Measurements from ENCODE around the gene JAK3.

JAK3 gene

DNA sequence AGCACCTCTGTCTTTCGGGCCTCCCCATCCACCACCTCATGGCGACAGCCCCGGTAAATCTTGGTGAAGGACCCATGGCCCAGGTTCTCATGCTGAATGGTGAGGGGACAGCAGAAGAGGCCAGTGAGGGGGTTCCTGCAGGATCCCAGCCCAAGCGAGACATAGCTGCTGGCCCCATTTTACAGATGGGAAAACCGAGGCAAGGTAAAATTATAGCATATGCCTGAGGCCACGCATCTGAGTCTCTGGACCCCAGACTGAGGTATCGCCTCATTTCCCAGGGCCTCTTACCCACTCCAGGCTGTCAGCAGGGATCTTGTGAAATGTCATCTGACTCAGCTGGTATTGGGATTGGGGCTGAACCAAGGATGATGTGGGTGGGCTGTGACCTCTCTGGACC, 9.8 kb downstream of the JAK3 start:
- no peak for DNase-seq

DNA sequence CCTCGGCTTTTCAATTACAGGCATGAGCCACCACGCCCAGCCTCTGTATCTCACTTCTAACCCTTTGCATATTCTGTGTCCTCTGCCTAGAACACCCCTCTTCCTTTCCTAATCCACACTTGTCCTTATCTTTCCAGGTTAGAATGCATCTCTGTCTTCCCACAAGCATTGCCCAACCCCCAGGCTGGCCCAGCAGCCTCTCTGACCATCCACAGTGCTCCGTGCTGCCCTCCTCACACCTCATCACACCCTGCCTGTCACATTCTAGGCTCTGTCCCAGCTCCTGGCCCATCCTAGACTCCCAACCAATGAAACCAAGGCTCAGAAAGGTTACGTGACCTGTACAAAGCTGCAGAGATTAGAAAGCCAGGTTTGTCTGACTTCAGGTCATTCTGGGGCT, 11.3 kb downstream of the JAK3 start:
- DNase-seq, result no peak

DNA sequence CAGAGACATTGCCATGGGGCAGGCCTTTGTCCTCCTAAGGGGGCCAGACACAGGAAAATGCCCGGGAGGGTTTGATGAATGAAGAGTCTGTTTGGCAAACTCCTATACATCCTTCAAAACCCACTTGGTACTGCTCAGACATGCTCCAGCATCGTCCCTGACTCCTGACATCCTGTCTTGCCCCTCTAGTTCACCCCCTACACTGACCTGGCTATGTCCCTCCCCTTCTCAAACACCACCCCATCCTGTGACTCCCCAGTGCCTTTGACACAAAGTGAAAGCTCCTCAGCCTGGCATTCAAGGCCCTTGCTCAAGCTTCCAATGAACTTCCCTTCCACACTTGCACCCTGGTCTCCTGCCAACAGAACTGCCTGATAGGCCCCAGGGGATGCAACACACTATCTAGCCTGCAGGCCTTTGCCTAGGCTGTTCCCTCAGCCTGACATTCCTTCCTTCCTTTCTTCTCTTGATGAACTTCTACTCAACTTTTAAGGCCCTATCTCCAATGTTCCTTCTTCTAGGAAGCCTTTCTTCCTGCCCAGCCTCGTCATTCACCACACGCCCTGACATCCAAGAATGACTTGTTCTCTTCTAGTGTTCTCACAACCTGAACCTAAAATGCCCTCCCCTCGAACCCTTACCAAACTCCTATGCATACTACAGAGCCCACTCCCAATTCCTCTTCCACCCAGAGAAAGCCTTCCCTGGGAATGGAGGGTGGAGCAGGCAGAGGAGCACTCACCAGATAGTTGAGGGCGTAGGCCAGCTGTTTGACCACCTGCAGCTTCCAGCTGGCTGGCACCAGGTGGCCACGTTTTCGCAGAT, 12.4 kb downstream of the JAK3 start:
- DNase-seq, result no peak

DNA sequence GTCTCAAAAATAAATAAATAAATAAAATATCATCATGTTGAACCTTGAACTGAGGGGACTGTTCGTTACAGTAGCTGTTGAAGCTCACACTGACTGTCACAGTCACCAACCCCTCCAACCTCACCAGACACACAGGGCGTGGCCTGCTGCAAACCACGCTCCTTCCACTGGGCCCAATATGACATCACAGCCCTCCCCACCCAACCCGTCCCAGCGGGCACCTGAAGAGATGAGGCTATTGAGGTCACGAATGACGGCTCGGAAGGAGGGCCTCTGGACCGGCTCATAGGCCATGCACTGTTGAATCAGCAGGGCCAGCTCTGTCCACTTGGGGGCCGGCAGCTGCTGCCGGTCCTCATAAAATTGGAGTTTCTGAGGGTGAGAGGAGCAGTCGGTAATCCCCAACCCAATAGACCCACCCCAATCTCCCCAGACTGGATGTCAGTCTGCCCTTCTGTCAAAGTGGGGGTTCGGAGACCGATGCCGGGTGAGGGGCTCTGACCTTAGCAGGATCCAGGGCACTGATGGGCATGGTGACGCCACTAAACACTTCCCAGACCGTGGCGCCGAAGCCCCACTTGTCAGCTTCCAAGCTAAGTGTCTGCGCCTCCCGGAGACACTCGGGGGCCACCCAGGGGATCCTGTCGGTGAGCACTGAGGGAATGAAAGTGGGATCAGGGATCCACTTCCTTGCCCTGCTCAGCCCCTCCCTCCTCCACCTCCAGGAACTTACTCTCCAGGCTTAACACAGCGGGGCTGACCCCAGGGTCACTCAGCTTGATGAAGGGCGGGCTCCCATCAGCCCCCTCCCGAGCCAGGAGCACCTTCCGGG, 13.2 kb downstream of the JAK3 start:
- no peak for DNase-seq

DNA sequence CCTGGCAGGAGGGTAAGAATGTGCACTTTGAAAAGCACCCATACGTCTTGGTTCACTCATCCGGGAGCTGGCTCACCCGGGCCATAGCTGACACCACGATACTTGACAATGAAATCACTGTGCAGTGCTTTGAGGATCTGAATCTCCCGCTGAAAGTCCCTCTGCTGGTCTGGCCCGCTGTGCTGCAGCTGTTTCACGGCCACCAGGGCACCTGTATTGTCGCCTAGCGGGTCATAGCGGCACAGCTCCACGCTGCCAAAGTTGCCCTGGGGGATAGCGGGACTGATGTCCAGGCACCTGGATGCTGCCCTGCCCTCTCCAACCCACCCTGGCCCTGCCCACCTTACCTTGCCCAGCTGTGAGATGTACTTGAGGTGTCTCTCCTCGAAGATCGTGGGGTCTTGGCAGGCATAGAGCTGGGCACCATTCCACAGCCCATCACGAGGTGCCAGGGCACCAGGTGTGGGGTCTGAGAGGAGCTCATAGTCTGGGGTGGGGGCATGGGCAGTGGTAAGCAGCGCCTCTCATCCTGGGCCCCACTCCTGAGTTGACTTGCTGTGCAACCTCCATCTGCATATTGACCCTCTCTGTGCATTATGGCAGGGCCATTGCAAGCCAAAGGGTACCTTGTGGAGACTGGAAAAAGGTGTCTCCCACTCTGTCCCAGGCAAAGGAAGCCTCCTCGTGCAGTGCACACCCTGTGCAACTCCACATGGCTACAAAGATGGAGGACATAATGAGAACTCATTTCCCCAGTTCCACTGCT, 15.2 kb downstream of the JAK3 start:
- no peak for DNase-seq

DNA sequence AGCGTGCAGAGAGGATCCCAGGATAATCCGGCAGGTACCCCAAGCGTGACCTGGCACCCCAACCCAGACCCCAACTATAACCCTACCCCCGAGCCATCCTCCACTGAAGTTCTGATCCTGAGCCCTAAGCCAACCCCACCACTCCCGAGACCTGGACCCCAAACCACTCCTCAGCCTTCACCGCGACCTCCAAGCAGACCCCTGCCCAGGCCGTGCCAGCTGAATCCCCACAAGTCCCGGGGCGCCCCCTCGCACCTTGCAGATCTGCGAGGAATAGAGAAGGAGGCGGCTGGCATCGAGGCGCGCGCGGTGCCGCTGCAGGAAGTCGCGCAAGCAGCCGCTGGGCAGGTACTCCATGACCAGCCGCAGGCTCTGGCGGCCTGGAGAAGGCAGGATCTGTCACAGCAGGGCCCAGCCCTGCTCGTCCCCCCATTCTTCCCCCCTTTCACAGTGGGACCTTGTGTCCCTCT, 16.3 kb downstream of the JAK3 start:
- DNase-seq, result no peak

DNA sequence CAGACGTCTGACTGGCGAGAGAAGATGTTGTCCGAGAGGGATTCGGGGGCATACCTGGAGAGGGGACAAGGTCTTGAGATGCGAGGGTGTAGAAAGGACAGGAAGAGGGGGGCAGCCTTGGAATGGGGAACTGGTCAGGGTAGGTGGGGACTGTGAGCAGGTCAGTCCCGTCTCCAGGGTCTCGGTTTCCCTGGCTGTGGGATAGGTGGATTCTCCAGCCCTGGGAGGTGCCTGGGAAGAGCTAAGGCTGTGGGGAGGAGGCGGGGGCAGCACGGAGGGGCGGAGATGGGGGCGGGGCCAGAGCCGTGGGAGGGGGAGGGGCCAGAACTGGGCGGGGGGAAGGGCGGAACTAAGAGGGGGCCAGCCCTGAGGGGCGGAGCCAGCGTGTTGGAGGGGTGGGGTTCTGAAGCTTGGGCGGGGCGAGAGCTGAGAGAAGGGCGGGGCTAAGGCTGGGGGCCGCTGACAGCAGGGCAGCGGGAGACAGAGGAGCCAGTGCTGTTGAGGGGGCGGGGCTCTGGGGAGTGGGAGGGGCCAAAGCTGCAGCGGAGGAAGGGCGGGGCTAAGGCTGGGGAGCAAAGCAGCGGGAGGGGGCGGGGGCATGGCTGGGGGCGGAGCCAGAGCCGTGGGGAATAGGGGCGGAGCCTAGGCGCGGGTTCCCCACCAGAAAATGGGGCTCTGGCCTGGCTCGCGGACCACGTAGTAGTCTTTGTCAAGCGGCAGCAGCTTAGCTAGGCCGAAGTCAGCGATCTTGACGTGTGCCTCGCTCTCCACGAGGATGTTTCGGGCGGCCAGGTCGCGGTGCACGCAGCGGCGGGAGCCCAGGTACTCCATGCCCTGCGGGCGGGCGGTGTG, 17.0 kb downstream of the JAK3 start:
- DNase-seq, result no peak

DNA sequence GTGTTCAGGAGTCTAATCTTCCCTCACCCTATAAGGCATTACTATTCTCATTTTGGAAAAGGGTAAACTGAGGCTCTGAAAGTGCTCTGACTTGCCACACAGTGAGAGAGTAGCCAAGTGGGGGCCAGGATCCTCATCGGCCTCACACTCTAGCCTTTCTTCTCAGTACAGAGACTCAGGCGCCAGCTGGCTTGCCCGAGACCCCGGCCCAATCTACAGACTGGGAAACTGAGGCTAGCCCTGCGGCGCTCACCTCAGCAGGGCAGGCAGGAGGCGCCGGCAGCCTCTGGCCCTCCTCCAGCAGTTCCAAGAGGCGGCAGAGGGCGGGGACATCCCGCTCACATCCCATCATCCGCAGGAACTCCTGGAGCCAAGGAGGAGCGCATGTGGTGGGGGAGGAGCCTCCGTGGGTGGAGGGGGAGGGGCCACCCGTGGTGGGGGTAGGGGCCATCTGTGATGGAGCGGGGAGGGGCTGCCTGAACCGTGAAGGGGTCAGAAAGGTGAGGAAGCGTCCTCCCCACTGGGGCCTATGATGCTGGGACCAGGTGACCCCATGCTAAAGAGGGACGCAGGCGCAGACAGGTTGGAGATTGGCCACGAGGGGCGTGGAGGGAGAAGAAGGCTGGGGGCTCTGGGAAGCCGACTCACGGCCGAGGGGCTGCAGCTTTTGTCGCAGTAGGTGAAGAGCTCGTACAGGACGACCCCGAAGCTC, 17.8 kb downstream of the JAK3 start:
- DNase-seq, result no peak

DNA sequence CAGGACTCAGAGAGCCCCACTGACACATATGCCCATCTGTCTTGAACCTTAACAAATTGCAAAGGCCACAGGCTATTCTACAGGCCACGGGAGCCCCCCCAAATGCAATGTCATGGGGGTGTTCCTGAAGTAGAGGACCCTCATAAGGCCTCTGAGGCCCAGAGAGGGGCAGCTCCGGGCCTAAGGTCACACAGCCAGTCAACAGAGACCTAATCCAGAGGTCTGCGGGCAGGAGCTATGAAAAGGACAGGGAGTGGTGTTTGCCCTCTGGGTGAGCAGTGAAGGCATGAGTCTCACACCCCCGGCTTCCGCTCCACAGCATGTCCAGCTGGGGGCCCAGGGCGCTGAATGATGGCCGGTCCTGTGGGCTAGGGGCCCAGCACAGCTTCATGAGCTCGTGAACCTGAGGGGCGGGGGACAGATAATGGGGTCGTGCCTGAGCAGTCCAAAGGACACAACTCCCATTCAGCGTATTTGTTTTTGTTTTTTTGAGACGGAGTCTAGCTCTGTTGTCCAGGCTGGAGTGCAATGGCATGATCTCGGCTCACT, 21.2 kb downstream of the JAK3 start:
- no peak for DNase-seq

DNA sequence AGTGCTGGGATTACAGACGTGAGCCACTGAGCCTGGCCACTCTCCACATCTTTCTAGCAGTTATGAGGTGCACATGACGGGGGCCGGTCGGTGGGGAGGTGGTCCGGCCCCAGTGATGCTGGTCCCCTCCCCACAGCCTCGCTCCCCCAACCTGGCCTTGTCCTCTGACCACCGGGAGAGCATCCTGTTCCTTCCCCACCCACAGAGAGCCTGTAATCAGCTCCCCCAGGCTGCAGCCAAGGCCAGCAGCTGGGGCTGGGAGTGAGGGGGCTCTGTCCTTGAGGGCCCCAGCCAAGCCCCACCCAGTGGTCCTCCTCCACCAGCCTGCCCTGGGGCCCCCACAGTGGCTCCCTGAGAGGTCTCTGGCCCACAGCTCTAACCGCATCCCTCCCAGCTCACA, 23.4 kb downstream of the JAK3 start:
- DNase-seq, result no peak

DNA sequence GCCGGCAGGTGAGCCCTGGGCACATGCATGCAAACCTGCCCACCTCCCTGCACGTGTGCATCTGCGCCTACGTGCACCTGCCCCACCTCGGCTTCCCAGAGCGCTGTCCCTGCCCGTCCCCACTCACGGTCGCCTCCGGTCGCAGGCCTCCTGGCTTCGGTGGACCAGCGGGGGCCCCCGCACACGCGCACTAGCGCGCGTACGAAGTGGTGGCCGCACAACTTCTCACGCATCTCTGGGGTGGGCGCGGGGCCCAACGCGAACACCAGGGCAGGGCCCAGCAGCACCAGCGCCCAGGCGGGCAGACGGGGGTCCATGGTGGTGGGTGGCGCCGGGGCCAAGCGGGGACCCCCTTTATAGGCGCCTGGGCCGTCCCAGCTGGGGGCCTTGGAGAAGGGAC, 26.6 kb downstream of the JAK3 start, which contains the start of gene INSL3:
INSL3 (minus strand) TSS at position 330 of the 400 bp plus-strand sequence; CDS start at position 317, 13 bp downstream.
- DNase-seq, result no peak

DNA sequence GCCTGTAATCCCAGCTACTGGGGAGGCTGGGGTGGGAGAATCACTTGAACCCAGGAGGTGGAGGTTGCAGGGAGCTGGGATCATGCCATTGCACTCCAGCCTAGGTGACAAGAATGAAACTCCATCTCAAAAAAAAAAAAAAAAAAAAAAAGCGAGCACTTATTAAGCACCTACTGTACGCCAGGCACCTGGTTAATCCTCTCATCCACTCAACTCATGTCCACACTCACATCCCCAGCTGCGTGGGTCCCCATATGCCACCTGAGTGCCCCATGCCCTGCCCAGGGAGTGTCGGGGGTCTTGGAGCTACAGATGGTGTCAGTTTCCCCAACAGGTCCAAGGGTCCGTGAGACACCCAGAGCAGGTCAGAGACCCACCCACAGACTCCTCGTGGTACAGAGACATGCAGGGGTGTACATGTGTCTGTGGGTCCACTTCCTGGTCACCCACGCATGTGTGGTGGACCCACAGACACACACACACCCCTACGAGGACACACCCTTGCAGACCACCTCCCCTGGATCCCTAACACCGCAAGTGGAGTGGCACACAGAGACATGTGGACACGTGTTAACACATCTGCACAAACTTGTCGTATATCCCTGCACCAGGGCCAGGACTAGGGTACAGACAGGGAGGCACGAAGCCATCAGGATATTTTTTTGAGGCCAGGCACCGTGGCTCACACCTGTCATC, 30.0 kb downstream of the JAK3 start:
- no peak for DNase-seq

DNA sequence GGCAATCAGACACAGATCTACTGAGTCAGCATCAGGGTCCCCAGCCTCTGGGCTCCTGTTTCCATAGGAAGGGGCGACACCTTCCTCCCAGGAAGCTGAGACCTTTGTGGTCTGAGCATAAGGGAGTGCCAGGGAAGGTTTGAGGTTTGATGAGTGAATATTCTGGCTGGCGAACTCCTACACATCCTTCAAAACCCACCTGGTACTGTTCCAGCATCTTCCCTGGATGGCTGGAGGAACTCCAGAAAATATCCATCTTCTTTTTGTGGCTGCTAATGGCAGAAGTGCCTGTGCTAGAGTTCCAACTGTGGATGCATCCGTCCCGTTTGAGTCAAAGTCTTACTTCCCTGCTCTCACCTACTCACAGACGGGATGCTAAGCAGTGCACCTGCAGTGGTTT, 35.7 kb downstream of the JAK3 start:
- no peak for DNase-seq

DNA sequence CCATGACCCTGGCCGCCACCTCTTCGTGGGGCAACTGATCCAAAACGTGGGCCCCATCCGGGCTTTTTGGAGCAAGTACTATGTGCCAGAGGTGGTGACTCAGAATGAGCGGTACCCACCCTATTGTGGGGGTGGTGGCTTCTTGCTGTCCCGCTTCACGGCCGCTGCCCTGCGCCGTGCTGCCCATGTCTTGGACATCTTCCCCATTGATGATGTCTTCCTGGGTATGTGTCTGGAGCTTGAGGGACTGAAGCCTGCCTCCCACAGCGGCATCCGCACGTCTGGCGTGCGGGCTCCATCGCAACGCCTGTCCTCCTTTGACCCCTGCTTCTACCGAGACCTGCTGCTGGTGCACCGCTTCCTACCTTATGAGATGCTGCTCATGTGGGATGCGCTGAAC, 36.1 kb downstream of the JAK3 start:
- DNase-seq, result no peak

DNA sequence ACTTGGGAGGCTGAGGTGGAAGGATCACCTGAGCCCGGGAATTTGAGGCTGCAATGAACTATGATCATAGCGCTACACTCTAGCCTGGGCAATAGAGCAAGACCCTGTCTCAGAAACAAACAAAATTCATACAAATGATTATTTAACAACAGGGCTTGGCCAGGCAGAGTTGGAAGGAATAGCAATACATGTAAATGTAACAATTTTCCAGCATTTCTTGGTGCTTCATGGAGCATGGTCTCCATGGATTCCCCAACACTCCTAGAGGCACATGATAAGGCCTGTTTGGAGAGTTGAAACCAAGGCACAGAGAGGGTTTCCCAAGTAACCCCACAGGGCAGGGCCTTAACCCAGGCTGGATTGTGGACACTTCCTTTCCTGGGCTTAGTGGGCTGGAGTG, 36.7 kb downstream of the JAK3 start:
- DNase-seq, result no peak

DNA sequence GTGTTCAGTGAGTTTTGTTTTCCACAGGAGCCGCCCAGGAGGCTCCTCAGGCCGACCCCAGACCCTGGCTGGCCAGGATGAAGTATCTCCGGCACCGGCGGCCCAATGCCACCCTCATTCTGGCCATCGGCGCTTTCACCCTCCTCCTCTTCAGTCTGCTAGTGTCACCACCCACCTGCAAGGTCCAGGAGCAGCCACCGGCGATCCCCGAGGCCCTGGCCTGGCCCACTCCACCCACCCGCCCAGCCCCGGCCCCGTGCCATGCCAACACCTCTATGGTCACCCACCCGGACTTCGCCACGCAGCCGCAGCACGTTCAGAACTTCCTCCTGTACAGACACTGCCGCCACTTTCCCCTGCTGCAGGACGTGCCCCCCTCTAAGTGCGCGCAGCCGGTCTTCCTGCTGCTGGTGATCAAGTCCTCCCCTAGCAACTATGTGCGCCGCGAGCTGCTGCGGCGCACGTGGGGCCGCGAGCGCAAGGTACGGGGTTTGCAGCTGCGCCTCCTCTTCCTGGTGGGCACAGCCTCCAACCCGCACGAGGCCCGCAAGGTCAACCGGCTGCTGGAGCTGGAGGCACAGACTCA, 40.0 kb downstream of the JAK3 start:
- DNase-seq, result no peak

DNA sequence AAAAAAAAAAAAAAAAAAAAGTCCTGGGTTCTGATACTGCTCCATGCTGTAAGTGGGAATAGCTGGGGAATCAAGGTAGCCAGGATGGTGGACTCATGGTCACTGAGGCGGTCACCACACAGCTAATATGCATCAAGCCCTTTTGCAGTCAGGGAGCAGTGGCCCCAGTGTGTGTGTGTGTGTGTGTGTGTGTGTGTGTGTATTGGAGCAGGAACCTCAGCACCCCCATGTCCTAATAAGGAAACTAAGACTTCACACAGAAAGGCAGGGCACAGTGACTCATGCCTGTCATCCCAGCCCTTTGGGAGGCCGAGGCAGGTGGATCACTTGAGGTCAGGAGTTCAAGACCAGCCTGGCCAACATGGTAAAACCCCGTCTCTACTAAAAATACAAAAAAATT, 40.8 kb downstream of the JAK3 start:
- DNase-seq, result no peak

DNA sequence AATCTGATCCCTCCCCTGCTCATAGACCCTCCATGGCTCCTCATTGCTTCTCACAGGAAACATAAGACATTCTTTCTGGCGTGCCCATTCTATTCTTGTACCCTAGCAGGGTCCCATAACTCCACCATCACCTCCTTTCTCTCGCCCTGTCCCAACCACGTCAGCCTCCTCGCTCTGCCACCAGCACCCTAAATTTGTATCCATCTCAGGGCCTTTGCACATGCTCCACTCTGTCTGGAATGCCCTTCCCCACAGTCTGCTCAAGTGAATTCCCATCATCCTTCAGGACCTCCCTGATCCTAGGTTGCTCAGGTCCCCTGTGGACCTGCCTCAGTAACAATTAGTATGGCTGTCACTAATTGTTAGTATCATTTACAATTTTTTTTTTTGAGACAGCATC, 42.4 kb downstream of the JAK3 start:
- no peak for DNase-seq

DNA sequence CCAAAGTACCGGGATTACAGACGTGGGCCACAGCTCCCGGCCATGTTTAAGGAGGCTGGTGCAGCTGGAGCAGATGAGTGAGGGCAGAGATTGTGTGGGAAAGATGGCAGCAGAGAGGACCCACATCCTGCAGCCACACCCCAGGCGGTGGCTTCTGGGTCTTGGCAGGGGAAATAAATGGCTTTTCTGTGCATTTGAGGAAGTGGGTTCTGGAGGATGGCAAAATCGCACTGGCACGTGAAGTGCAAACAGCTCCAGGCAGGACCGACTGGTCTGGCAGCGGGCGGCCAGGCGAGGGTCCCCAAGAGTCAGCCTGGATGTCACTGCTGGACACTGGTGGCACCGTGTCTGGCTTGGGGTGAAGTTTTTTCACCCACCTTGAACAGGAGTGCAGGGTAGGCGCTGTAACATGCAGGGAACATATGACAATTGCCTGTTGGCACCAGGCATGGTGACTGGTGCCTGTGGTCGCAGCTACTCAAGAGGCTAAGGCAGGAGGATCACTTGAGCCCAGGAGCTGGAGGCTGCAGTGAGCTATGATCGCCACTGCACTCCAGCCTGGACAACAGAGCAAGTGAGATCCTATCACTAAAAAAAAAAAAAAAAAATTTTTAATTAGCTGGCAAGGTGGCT, 44.4 kb downstream of the JAK3 start:
- DNase-seq, result no peak
